HG03432 (cell line): Measurements from ENCODE around the gene PMFBP1.

Experiments
- ATAC-seq: cut with Tn5 transposase; IDR thresholded peaks from one replicate; pipeline ENCODE4 v1.9.1; 2021; ENCODE audit warnings: mild to moderate bottlenecking, moderate library complexity; ENCODE audit not compliant: unreplicated experiment

PMFBP1 gene

GRCh38 chr16:72172105-72173034 lies at the start of gene PMFBP1:
TSS of gene PMFBP1 (minus strand) at chr16:72172155. CDS start at chr16:72171208, 947 bp downstream.
- peak; percentile 99 for ATAC-seq

- ATAC-seq, result no peak
Measured at GRCh38 chr16:72221630-72222024, 49.7 kb upstream of the PMFBP1 start.

GRCh38 chr16:72220875-72221629 lies 49.1 kb upstream of the PMFBP1 start:
- ATAC-seq, result no peak

GRCh38 chr16:72219282-72219681 lies 47.3 kb upstream of the PMFBP1 start:
- no peak for ATAC-seq

- ATAC-seq, result no peak
Measured at GRCh38 chr16:72216767-72217166, 44.8 kb upstream of the PMFBP1 start.

GRCh38 chr16:72214821-72215220 lies 42.9 kb upstream of the PMFBP1 start:
- no peak for ATAC-seq

- no peak for ATAC-seq
Measured at GRCh38 chr16:72211110-72211509, 39.2 kb upstream of the PMFBP1 start.

GRCh38 chr16:72210555-72210954 lies 38.6 kb upstream of the PMFBP1 start:
- ATAC-seq, result no peak

- no peak for ATAC-seq
Measured at GRCh38 chr16:72210072-72210471, 38.1 kb upstream of the PMFBP1 start.

GRCh38 chr16:72206299-72206698 lies 34.3 kb upstream of the PMFBP1 start:
- ATAC-seq, result no peak

- peak; percentile 78 for ATAC-seq
Measured at GRCh38 chr16:72203401-72203800, 31.4 kb upstream of the PMFBP1 start.

GRCh38 chr16:72202014-72202413 lies 30.1 kb upstream of the PMFBP1 start:
- ATAC-seq, result no peak

GRCh38 chr16:72201387-72201786 lies 29.4 kb upstream of the PMFBP1 start:
- no peak for ATAC-seq

GRCh38 chr16:72199761-72200337 lies 27.9 kb upstream of the PMFBP1 start:
- no peak for ATAC-seq

GRCh38 chr16:72198771-72199201 lies 26.8 kb upstream of the PMFBP1 start:
- ATAC-seq, result no peak

- no peak for ATAC-seq
Measured at GRCh38 chr16:72198021-72198711, 26.2 kb upstream of the PMFBP1 start.

- ATAC-seq, result no peak
Measured at GRCh38 chr16:72197545-72197944, 25.6 kb upstream of the PMFBP1 start.

GRCh38 chr16:72195609-72196008 lies 23.7 kb upstream of the PMFBP1 start:
- no peak for ATAC-seq

- ATAC-seq, result no peak
Measured at GRCh38 chr16:72191551-72191950, 19.6 kb upstream of the PMFBP1 start.

GRCh38 chr16:72189865-72190371 lies 18.0 kb upstream of the PMFBP1 start:
- ATAC-seq, result no peak

- no peak for ATAC-seq
Measured at GRCh38 chr16:72188541-72188940, 16.6 kb upstream of the PMFBP1 start.
